Activated CD4-positive, alpha-beta T cell treated with anti-CD3 and anti-CD28 coated beads, Interleukin-2, amount 10 ng/mL, durations not matched to agents 7 days and 5 days (primary cell): ENCODE results near the gene CTCF. TPM values are rescaled to one million over a fixed set of nuclear protein-coding genes. Genes with fewer than 3 reads are reported as not detected.

ENCODE experiments used
- CTCF ChIA-PET: fragments of 350-600 bp; sonication (Branson Sonifier 250); formaldehyde crosslinking; loops from one replicate; lab custom pipeline; 2021; ENCODE audit warnings: antibody characterized with exemption; lab: Charles Lee
- POLR2A ChIA-PET: fragments of 350-600 bp; sonication (Branson Sonifier 250); formaldehyde crosslinking; loops from one replicate; lab custom pipeline; 2021; ENCODE audit warnings: antibody characterized with exemption; lab: Charles Lee
- DNase-seq: peaks from one replicate; pipeline ENCODE4 v3.0.0-alpha.2; 2020
- H3K27ac Mint-ChIP-seq: one replicate; pipeline ENCODE4 v1.8.0; 2021; ENCODE audit warnings: mild to moderate bottlenecking, moderate library complexity, mixed read lengths
- H3K27me3 Mint-ChIP-seq: one replicate; pipeline ENCODE4 v1.8.0; 2021; ENCODE audit warnings: mixed read lengths
- H3K36me3 Mint-ChIP-seq: one replicate; pipeline ENCODE4 v1.8.0; 2021; ENCODE audit warnings: low read depth, mixed read lengths
- H3K4me1 Mint-ChIP-seq: one replicate; pipeline ENCODE4 v1.8.0; 2021; ENCODE audit warnings: mixed read lengths
- H3K4me3 Mint-ChIP-seq: one replicate; pipeline ENCODE4 v1.8.0; 2021; ENCODE audit warnings: mild to moderate bottlenecking, moderate library complexity, mixed read lengths
- H3K9me3 Mint-ChIP-seq: one replicate; pipeline ENCODE4 v1.8.0; 2021; ENCODE audit warnings: mixed read lengths
- total RNA-seq, 2 experiments: library from RNA; stranded (reverse); gene quantifications; one replicate each; pipeline ENCODE4 v1.2.3, GENCODE V29; 2021

Gene CTCF
- total RNA-seq, 2 experiments from 2014 or later: 87.1 to 98.5 TPM

GRCh38 chr16:67658849-67659674 lies 96.7 kb downstream of the CTCF start:
- POLR2A ChIA-PET: interaction anchor here (0.6 kb wide), 1 partner anchor 19 kb away, joined by 3 read pairs; no protein-coding TSS in a partner anchor
- peaks cover 23% of the 10 kb centered on the region for H3K36me3 Mint-ChIP-seq
- H3K9me3 Mint-ChIP-seq: no peaks in the 10 kb centered on the region

GRCh38 chr16:67659675-67660563 lies 97.6 kb downstream of the CTCF start, which contains the start of gene ACD:
Gene ACD (minus strand): TSS chr16:67660260. CDS start chr16:67660220, 40 bp downstream.
- Mint-ChIP-seq H3K36me3 (peaks cover 17% of the 10 kb centered on the region), H3K27ac (peak within 1 kb of the TSS; percentile 97), H3K4me3 (peak within 1 kb of the TSS; percentile 87), H3K4me1 (peaks cover 34% of the 10 kb centered on the region), H3K9me3 (no peaks in the 10 kb centered on the region), H3K27me3 (no peaks in the 10 kb centered on the region)
- ChIA-PET CTCF (interaction anchor here (0.5 to 14.5 kb wide), 11 partner anchors 8 to 179 kb away, joined by 3 to 177 read pairs (median 13); partner anchors contain the start of genes ATP6V0D1, C16orf86, CARMIL2 and CTCF), POLR2A (interaction anchor here (0.6 to 1.3 kb wide), 5 partner anchors 15 to 139 kb away, joined by 3 to 6 read pairs (median 3); partner anchors contain the start of genes CARMIL2 and CTCF)
- DNase-seq: peak; percentile 92

More at GRCh38 chr16:67658849-67659674, 96.7 kb downstream of the CTCF start:
- peak overlapping the region; percentile 87 for H3K4me3 Mint-ChIP-seq
- CTCF ChIA-PET: interaction anchor here (0.5 to 14.5 kb wide), 13 partner anchors 9 to 337 kb away, joined by 3 to 177 read pairs (median 6); partner anchors contain the start of genes ATP6V0D1, C16orf86, CARMIL2 and CTCF
- no peaks in the 10 kb centered on the region for H3K27me3 Mint-ChIP-seq
- H3K27ac Mint-ChIP-seq: peak overlapping the region; percentile 97
- no peak for DNase-seq
- peaks cover 28% of the 10 kb centered on the region for H3K4me1 Mint-ChIP-seq

- DNase-seq: peak; percentile 98
- Mint-ChIP-seq H3K9me3 (no peaks in the 10 kb centered on the region), H3K27me3 (no peaks in the 10 kb centered on the region), H3K4me3 (peak within 1 kb of the TSS; percentile 87), H3K4me1 (peaks cover 36% of the 10 kb centered on the region), H3K36me3 (peaks cover 14% of the 10 kb centered on the region), H3K27ac (peak within 1 kb of the TSS; percentile 97)
- POLR2A ChIA-PET: interaction anchor here (0.6 to 1.3 kb wide), 4 partner anchors 16 to 140 kb away, joined by 3 to 6 read pairs (median 4); partner anchors contain the start of genes CARMIL2 and CTCF
- CTCF ChIA-PET: interaction anchor here (0.6 to 14.5 kb wide), 7 partner anchors 13 to 205 kb away, joined by 3 to 177 read pairs (median 19); partner anchors contain the start of genes ATP6V0D1, CARMIL2 and CTCF
Observed at GRCh38 chr16:67660564-67661028, 98.3 kb downstream of the CTCF start, which contains the start of gene PARD6A. Gene PARD6A (plus strand): TSS chr16:67660960. CDS start chr16:67661039, 79 bp downstream.

- Mint-ChIP-seq H3K36me3 (peaks cover 10% of the 10 kb centered on the region), H3K27me3 (no peaks in the 10 kb centered on the region), H3K4me3 (peak overlapping the region; percentile 87), H3K9me3 (no peaks in the 10 kb centered on the region), H3K4me1 (peaks cover 39% of the 10 kb centered on the region), H3K27ac (peak overlapping the region; percentile 83)
- CTCF ChIA-PET: interaction anchor here (0.6 to 14.5 kb wide), 2 partner anchors 139 to 204 kb away, joined by 3 to 177 read pairs; no protein-coding TSS in a partner anchor
- DNase-seq: no peak
- POLR2A ChIA-PET: interaction anchor here (0.6 to 1.3 kb wide), 2 partner anchors 16 to 23 kb away, joined by 4 read pairs; partner anchors contain the start of gene CARMIL2
Observed at GRCh38 chr16:67661101-67661761, 98.9 kb downstream of the CTCF start.

GRCh38 chr16:67661886-67662652 lies 99.7 kb downstream of the CTCF start:
- DNase-seq: no peak
- H3K4me1 Mint-ChIP-seq: peaks cover 42% of the 10 kb centered on the region

GRCh38 chr16:67662653-67663010 lies 100.3 kb downstream of the CTCF start:
- DNase-seq: no peak
- Mint-ChIP-seq H3K4me3 (no peak overlapping the region), H3K27ac (no peak overlapping the region), H3K27me3 (no peaks in the 10 kb centered on the region), H3K9me3 (no peaks in the 10 kb centered on the region), H3K4me1 (peaks cover 48% of the 10 kb centered on the region), H3K36me3 (peaks cover 8% of the 10 kb centered on the region)
- CTCF ChIA-PET: interaction anchor here (0.8 to 14.5 kb wide), 12 partner anchors 14 to 178 kb away, joined by 3 to 177 read pairs (median 4); partner anchors contain the start of gene CARMIL2
- POLR2A ChIA-PET: no interaction called here

More at GRCh38 chr16:67661886-67662652, 99.7 kb downstream of the CTCF start:
- H3K27me3 Mint-ChIP-seq: no peaks in the 10 kb centered on the region
- H3K9me3 Mint-ChIP-seq: no peaks in the 10 kb centered on the region
- no peak overlapping the region for H3K27ac Mint-ChIP-seq
- peak overlapping the region; percentile 87 for H3K4me3 Mint-ChIP-seq
- POLR2A ChIA-PET: no interaction called here
- CTCF ChIA-PET: interaction anchor here (0.8 to 14.5 kb wide), 8 partner anchors 17 to 178 kb away, joined by 3 to 177 read pairs (median 6); partner anchors contain the start of gene CARMIL2
- H3K36me3 Mint-ChIP-seq: peaks cover 10% of the 10 kb centered on the region

GRCh38 chr16:67663151-67663876 lies 101.0 kb downstream of the CTCF start:
- H3K27ac Mint-ChIP-seq: no peak overlapping the region
- peak; percentile 50 for DNase-seq
- POLR2A ChIA-PET: no interaction called here
- H3K4me3 Mint-ChIP-seq: no peak overlapping the region
- peaks cover 3% of the 10 kb centered on the region for H3K36me3 Mint-ChIP-seq
- no peaks in the 10 kb centered on the region for H3K27me3 Mint-ChIP-seq
- peaks cover 50% of the 10 kb centered on the region for H3K4me1 Mint-ChIP-seq
- no peaks in the 10 kb centered on the region for H3K9me3 Mint-ChIP-seq
- CTCF ChIA-PET: interaction anchor here (0.6 to 14.5 kb wide), 16 partner anchors 13 to 179 kb away, joined by 3 to 177 read pairs (median 4); partner anchors contain the start of gene CARMIL2

- POLR2A ChIA-PET: no interaction called here
- H3K27ac Mint-ChIP-seq: no peak overlapping the region
Observed at GRCh38 chr16:67663877-67664222, 101.5 kb downstream of the CTCF start.

GRCh38 chr16:67664258-67664657 lies 101.9 kb downstream of the CTCF start:
- no peaks in the 10 kb centered on the region for H3K9me3 Mint-ChIP-seq
- DNase-seq: no peak
- ChIA-PET CTCF (interaction anchor here (0.9 to 14.5 kb wide), 9 partner anchors 9 to 170 kb away, joined by 3 to 177 read pairs (median 5); partner anchors contain the start of gene CARMIL2), POLR2A (no interaction called here)
- no peaks in the 10 kb centered on the region for H3K27me3 Mint-ChIP-seq
- H3K4me1 Mint-ChIP-seq: peaks cover 45% of the 10 kb centered on the region
- no peaks in the 10 kb centered on the region for H3K36me3 Mint-ChIP-seq
- H3K27ac Mint-ChIP-seq: no peak overlapping the region
- no peak overlapping the region for H3K4me3 Mint-ChIP-seq

More at GRCh38 chr16:67663877-67664222, 101.5 kb downstream of the CTCF start:
- Mint-ChIP-seq H3K4me1 (peaks cover 49% of the 10 kb centered on the region), H3K36me3 (peaks cover under 1% of the 10 kb centered on the region), H3K27me3 (no peaks in the 10 kb centered on the region), H3K4me3 (no peak overlapping the region), H3K9me3 (no peaks in the 10 kb centered on the region)
- CTCF ChIA-PET: interaction anchor here (0.9 to 14.5 kb wide), 12 partner anchors 13 to 170 kb away, joined by 3 to 177 read pairs (median 4); partner anchors contain the start of gene CARMIL2
- no peak for DNase-seq

- no peaks in the 10 kb centered on the region for H3K36me3 Mint-ChIP-seq
- H3K4me3 Mint-ChIP-seq: peak overlapping the region; percentile 30
Observed at GRCh38 chr16:67664871-67665270, 102.5 kb downstream of the CTCF start.

More at GRCh38 chr16:67664871-67665270, 102.5 kb downstream of the CTCF start:
- Mint-ChIP-seq H3K4me1 (peaks cover 45% of the 10 kb centered on the region), H3K27me3 (no peaks in the 10 kb centered on the region), H3K27ac (no peak overlapping the region), H3K9me3 (no peaks in the 10 kb centered on the region)
- ChIA-PET CTCF (interaction anchor here (0.9 to 14.5 kb wide), 9 partner anchors 8 to 152 kb away, joined by 3 to 177 read pairs (median 6); partner anchors contain the start of gene CARMIL2), POLR2A (no interaction called here)
- no peak for DNase-seq
